ENCODE data around the gene TMEM141.
"Not testable (repeated sequence)": the region's sequence is repeated elsewhere in the genome, so short reads cannot be mapped to it uniquely, and the experiment has no call there.

Gene TMEM141

GRCh38 chr9:136835932-136836904, 45.1 kb downstream of the TMEM141 start:
- DNase-seq: no peak

GRCh38 chr9:136837146-136837855, 46.2 kb downstream of the TMEM141 start:
- DNase-seq: no peak

DNA sequence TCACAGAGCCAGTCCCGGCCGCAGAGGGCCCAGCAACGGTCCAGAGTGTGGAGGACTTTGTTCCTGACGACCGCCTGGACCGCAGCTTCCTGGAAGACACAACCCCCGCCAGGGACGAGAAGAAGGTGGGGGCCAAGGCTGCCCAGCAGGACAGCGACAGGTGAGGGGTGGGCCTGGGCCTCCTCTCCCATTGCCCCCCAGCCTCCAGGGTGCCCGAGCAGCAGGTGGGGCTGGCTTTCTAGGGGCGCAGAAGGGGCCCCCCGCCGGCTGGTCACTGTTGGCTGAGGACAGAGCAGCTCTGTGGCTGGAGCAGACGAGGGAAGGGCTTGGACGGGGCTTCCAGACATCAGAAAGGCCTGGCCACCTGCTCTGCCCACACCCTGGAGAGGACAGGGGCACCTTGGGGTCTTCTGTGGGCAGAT, 46.7 kb downstream of the TMEM141 start:
- DNase-seq: not testable (repeated sequence)

DNA sequence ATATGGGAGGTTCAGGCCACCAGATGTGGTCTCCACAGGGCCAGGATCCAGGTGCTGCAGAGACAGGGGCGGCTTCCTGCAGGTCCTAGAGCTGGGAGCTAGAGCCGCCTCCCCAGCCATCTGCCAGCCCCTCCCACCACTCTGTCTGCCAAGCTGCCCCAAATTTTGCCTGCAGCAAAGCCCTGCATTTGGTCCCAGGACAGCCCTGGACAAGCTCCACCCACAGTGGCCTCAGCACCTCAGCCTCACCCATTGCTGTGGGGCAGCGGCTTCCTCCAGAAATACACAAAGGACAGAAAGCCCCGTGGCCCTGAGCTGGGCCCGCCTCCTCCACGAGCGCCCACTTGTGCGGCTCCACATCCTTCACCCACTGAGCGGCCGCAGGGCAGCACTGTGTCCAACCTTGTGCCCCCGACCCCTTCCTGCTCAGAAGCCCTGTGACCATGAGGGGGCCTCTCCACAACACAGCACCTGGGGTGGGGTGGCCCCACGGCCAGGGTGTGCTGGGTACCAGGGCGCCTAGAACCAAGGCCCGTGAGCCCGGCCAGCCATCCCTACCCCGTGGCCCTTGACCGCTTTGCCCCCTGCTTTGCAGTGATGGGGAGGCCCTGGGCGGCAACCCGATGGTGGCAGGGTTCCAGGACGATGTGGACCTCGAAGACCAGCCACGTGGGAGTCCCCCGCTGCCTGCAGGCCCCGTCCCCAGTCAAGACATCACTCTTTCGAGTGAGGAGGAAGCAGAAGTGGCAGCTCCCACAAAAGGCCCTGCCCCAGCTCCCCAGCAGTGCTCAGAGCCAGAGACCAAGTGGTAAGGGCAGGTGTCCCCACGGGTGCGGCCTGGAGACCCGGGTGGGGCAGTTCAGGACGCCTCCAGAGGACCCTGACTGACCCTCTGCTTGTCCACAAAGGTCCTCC, 47.4 kb downstream of the TMEM141 start:
- no peak for DNase-seq

DNA sequence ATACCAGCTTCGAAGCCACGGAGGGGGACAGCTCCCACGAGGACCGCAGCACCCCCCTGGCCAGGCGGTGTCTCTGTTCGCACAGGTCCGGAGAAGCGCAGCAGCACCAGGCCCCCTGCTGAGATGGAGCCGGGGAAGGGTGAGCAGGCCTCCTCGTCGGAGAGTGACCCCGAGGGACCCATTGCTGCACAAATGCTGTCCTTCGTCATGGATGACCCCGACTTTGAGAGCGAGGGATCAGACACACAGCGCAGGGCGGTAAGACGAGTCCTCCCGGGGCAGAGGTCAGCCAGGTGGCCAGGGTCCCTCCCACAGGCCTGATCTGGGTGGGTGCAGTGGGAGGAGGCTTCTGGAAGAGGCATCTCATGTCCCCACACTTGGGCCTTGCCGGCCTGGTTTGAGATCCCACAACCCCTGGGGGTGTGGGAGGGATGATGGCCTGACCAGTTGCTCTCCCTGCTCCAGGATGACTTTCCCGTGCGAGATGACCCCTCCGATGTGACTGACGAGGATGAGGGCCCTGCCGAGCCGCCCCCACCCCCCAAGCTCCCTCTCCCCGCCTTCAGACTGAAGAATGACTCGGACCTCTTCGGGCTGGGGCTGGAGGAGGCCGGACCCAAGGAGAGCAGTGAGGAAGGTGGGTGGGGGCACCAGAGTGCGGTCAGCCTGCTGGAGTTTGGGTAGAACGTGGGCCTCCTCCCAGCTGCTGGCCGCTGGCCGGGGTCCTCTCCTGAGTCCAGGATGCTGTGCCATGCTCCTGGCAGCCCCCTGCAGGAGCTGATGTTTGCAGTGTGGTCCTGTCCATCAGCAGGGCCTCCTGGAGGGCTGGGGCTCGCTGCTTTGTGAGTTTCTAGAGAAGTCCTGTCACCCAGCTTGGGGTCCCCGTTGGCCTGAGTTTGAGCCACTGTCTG, 48.3 kb downstream of the TMEM141 start:
- DNase-seq: no peak

GRCh38 chr9:136840140-136840876, 49.2 kb downstream of the TMEM141 start:
- no peak for DNase-seq

GRCh38 chr9:136840877-136841645, 49.9 kb downstream of the TMEM141 start:
- DNase-seq: no peak

GRCh38 chr9:136841646-136842379, 50.7 kb downstream of the TMEM141 start:
- not testable (repeated sequence) for DNase-seq

- peak; percentile 63 for DNase-seq
Measured at GRCh38 chr9:136842380-136842948, 51.3 kb downstream of the TMEM141 start, which contains the start of gene AJM1. Gene AJM1 (plus strand): TSS chr9:136842478. CDS start chr9:136844415, 1,937 bp downstream.
